ENCODE data around the gene PPP2CA.

The PPP2CA gene

GRCh38 chr5:134151723-134152122, 74.2 kb downstream of the PPP2CA start:
- TF ChIP-seq CTCF (IDR thresholded peaks at IDR 0.05) (no peak), ZFX (IDR thresholded peaks at IDR 0.05; ENCODE audit: borderline replicate concordance) (no peak)
- H3K27ac ChIP-seq, result no peak overlapping the region

- no peak for TF ChIP-seq ZFX (IDR thresholded peaks at IDR 0.05; ENCODE audit: borderline replicate concordance)
- TF ChIP-seq CTCF (IDR thresholded peaks at IDR 0.05), result no peak
- peak overlapping the region; percentile 4; the same call in 1 of the 2 replicates for H3K27ac ChIP-seq
These were observed 76.1 kb downstream of the PPP2CA start for GRCh38 chr5:134149571-134150303.

- no peak overlapping the region for H3K27ac ChIP-seq
- TF ChIP-seq CTCF (IDR thresholded peaks at IDR 0.05) (no peak), ZFX (IDR thresholded peaks at IDR 0.05; ENCODE audit: borderline replicate concordance) (no peak)
These were observed 76.8 kb downstream of the PPP2CA start for GRCh38 chr5:134148986-134149539.

GRCh38 chr5:134148316-134148715, 77.6 kb downstream of the PPP2CA start:
- TF ChIP-seq CTCF (IDR thresholded peaks at IDR 0.05) (no peak), ZFX (IDR thresholded peaks at IDR 0.05; ENCODE audit: borderline replicate concordance) (no peak)
- H3K27ac ChIP-seq, result no peak overlapping the region

- no peak for TF ChIP-seq ZFX (IDR thresholded peaks at IDR 0.05; ENCODE audit: borderline replicate concordance)
- TF ChIP-seq CTCF (IDR thresholded peaks at IDR 0.05), result no peak
- no peak overlapping the region for H3K27ac ChIP-seq
These were observed 79.0 kb downstream of the PPP2CA start for GRCh38 chr5:134146651-134147518.

- no peak overlapping the region for H3K27ac ChIP-seq
- TF ChIP-seq CTCF (IDR thresholded peaks at IDR 0.05) (peak; percentile 85), ZFX (IDR thresholded peaks at IDR 0.05; ENCODE audit: borderline replicate concordance) (no peak)
These were observed 79.9 kb downstream of the PPP2CA start for GRCh38 chr5:134145779-134146581.

All from 22Rv1 (cell line).